Measurements from ENCODE around the gene KCNB1.

KCNB1 gene

DNA sequence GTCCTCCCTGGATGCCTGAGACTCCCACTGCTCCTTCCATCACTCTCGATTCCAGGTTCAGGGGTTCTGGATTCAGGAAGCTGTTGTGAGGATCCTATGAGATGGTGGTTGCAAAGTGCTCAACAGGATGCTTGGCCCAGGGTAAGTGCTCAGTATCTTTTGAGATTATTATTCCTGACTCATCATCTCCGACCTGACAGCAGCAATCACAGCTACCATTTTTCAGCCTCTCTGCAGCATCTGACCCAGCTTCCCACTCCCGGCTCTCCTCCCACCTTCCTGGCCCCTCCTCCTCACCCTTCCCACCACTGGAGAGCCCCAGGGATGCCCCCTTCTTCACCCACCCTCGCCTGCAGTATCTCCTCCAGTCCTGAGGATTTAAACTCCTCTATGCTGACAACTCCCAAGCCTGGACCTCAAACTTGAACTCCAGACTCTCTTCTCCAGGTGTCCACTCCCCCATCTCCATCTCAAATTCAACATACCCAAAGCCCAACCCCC lies 36.8 kb upstream of the KCNB1 start:
- no peaks in the 10 kb centered on the region for H3K36me3 ChIP-seq (ENCODE audit: control insufficient read depth, low read length)
- no peaks in the 10 kb centered on the region for H3K9me2 ChIP-seq (replicated peaks; ENCODE audit: control insufficient read depth, low read length)
- no peaks in the 10 kb centered on the region for H3K27me3 ChIP-seq (ENCODE audit: control insufficient read depth, low read length)
- TF ChIP-seq, protein P1, sequence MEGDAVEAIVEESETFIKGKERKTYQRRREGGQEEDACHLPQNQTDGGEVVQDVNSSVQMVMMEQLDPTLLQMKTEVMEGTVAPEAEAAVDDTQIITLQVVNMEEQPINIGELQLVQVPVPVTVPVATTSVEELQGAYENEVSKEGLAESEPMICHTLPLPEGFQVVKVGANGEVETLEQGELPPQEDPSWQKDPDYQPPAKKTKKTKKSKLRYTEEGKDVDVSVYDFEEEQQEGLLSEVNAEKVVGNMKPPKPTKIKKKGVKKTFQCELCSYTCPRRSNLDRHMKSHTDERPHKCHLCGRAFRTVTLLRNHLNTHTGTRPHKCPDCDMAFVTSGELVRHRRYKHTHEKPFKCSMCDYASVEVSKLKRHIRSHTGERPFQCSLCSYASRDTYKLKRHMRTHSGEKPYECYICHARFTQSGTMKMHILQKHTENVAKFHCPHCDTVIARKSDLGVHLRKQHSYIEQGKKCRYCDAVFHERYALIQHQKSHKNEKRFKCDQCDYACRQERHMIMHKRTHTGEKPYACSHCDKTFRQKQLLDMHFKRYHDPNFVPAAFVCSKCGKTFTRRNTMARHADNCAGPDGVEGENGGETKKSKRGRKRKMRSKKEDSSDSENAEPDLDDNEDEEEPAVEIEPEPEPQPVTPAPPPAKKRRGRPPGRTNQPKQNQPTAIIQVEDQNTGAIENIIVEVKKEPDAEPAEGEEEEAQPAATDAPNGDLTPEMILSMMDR (IDR thresholded peaks at IDR 0.05; ENCODE audit: low read depth, low read length, poor library complexity, severe bottlenecking), result no peak
- no peak for TF ChIP-seq EZH2phosphoT487 (IDR thresholded peaks at IDR 0.05; ENCODE audit: borderline replicate concordance, low read length)
- no peaks in the 10 kb centered on the region for H3F3A ChIP-seq (ENCODE audit: control insufficient read depth, insufficient read depth)
- no peaks in the 10 kb centered on the region for H3K9me3 ChIP-seq (ENCODE audit: control insufficient read depth, insufficient read depth, low read length)
- H3K79me2 ChIP-seq (ENCODE audit: control insufficient read depth, low read length), result no peaks in the 10 kb centered on the region
- no peaks in the 10 kb centered on the region for H3K4me1 ChIP-seq (ENCODE audit: control insufficient read depth, low read length)
- no peak overlapping the region for H3K27ac ChIP-seq (ENCODE audit: low read depth, low read length)
- H3K4me3 ChIP-seq (ENCODE audit: low read length), result no peak overlapping the region
- no peaks in the 10 kb centered on the region for H4K20me1 ChIP-seq (ENCODE audit: control insufficient read depth, insufficient read depth, low read depth, low read length)
- no peak overlapping the region for H3K4me2 ChIP-seq (ENCODE audit: low read length)

DNA sequence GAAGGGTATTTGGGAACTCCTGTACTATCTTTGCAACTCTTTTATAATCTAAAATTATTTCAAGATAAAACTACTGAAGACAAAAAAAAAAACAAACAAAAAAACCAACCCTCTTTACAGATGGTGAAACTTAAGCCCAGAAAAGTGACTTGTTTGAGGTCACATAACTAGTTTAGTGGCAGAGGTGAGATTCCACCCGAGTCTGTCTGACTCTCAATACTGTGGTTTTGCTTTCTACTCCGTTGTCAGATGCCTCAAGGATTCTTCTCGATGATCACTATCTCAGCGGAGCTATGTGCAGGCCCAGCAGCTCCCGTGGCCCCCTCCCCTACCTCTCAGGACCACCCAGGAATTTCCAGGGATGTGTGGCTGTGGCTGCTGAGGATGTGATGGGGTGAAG lies 36.1 kb upstream of the KCNB1 start:
- no peak overlapping the region for H3K4me3 ChIP-seq (ENCODE audit: low read length)
- TF ChIP-seq EZH2phosphoT487 (IDR thresholded peaks at IDR 0.05; ENCODE audit: borderline replicate concordance, low read length), result no peak
- TF ChIP-seq, protein P1 (IDR thresholded peaks at IDR 0.05; ENCODE audit: low read depth, low read length, poor library complexity, severe bottlenecking), result no peak
- H3K27ac ChIP-seq (ENCODE audit: low read depth, low read length), result no peak overlapping the region

DNA sequence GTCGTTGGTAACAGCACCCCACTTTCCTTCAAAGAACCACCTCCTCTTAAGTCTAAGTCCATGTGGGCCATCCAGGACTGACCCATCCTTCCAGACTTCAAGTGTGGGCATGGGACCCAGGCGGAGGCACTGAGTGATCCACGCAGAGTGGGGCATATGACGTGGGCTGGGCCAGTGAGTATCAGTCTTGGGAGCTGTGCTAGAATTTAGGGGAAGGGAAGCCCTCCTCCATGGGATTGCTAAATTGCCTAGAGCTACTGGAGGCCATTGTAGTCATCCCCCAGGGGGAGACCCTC lies 35.3 kb upstream of the KCNB1 start:
- H3K4me2 ChIP-seq (ENCODE audit: low read length), result no peak overlapping the region
- no peaks in the 10 kb centered on the region for H3K9me2 ChIP-seq (replicated peaks; ENCODE audit: control insufficient read depth, low read length)
- no peaks in the 10 kb centered on the region for H3F3A ChIP-seq (ENCODE audit: control insufficient read depth, insufficient read depth)
- no peaks in the 10 kb centered on the region for H3K4me1 ChIP-seq (ENCODE audit: control insufficient read depth, low read length)
- TF ChIP-seq, protein P1 (IDR thresholded peaks at IDR 0.05; ENCODE audit: low read depth, low read length, poor library complexity, severe bottlenecking), result no peak
- no peak for TF ChIP-seq EZH2phosphoT487 (IDR thresholded peaks at IDR 0.05; ENCODE audit: borderline replicate concordance, low read length)
- no peaks in the 10 kb centered on the region for H3K9me3 ChIP-seq (ENCODE audit: control insufficient read depth, insufficient read depth, low read length)
- H3K27ac ChIP-seq (ENCODE audit: low read depth, low read length), result no peak overlapping the region
- H3K36me3 ChIP-seq (ENCODE audit: control insufficient read depth, low read length), result no peaks in the 10 kb centered on the region
- no peaks in the 10 kb centered on the region for H4K20me1 ChIP-seq (ENCODE audit: control insufficient read depth, insufficient read depth, low read depth, low read length)
- H3K27me3 ChIP-seq (ENCODE audit: control insufficient read depth, low read length), result no peaks in the 10 kb centered on the region
- H3K79me2 ChIP-seq (ENCODE audit: control insufficient read depth, low read length), result no peaks in the 10 kb centered on the region
- H3K4me3 ChIP-seq (ENCODE audit: low read length), result no peak overlapping the region

More for the DNA sequence above, 36.1 kb upstream of the KCNB1 start:
- Histone ChIP-seq H3K36me3 (ENCODE audit: control insufficient read depth, low read length) (no peaks in the 10 kb centered on the region), H4K20me1 (ENCODE audit: control insufficient read depth, insufficient read depth, low read depth, low read length) (no peaks in the 10 kb centered on the region), H3K4me2 (ENCODE audit: low read length) (no peak overlapping the region), H3K4me1 (ENCODE audit: control insufficient read depth, low read length) (no peaks in the 10 kb centered on the region), H3F3A (ENCODE audit: control insufficient read depth, insufficient read depth) (no peaks in the 10 kb centered on the region), H3K27me3 (ENCODE audit: control insufficient read depth, low read length) (no peaks in the 10 kb centered on the region), H3K9me3 (ENCODE audit: control insufficient read depth, insufficient read depth, low read length) (no peaks in the 10 kb centered on the region), H3K79me2 (ENCODE audit: control insufficient read depth, low read length) (no peaks in the 10 kb centered on the region), H3K9me2 (replicated peaks; ENCODE audit: control insufficient read depth, low read length) (no peaks in the 10 kb centered on the region)

Measured in DOHH2 (cell line).